Ovary (tissue), 3 donors: ENCODE results near the gene RARRES1.

ENCODE experiments used
- CTCF ChIP-seq, 3 donors: fragments of 450-650 bp in 2 of 3; fragments of 200-600 bp in 1 of 3; IDR thresholded peaks; one replicate each; pipeline versions ENCODE4 v1.5.1 to v1.8.0; 2016 to 2022; ENCODE audit warnings: antibody characterized with exemption in 3 of 3, mild to moderate bottlenecking in 1 of 3
- EP300 ChIP-seq: sonication (generic); formaldehyde crosslinking; IDR thresholded peaks from one replicate; pipeline ENCODE4 v1.6.1; 2017; ENCODE audit warnings: antibody characterized with exemption
- POLR2A ChIP-seq: fragments of 450-650 bp; IDR thresholded peaks from one replicate; pipeline ENCODE4 v1.6.1; 2017; ENCODE audit warnings: antibody characterized with exemption, mild to moderate bottlenecking, moderate library complexity
- donor health status: DM: no; HTN: no; CAD: no.

- TF ChIP-seq CTCF (IDR thresholded peaks at IDR 0.05) = no peak
- no peak for TF ChIP-seq POLR2A
- no peak for TF ChIP-seq EP300
Observed at GRCh38 chr3:158753854-158754253, 21.6 kb upstream of the RARRES1 start.
